AG04450 (cell line): ENCODE results near the gene PAPPA. TPM values are rescaled to one million over a fixed set of nuclear protein-coding genes. Genes with fewer than 3 reads are reported as not detected.

Source experiments
- CTCF ChIA-PET: fragments of 300-600, 350-600 bp; formaldehyde crosslinking; extraction: SDS; loops from one replicate; lab custom pipeline; 2022; ENCODE audit warnings: antibody characterized with exemption, inconsistent platforms; lab: Charles Lee
- POLR2A ChIA-PET: fragments of 350-600 bp; formaldehyde crosslinking; extraction: SDS; loops from one replicate; lab custom pipeline; 2021; ENCODE audit warnings: antibody characterized with exemption, inconsistent platforms; lab: Yijun Ruan, JAX
- DNase-seq: peaks from one replicate; pipeline ENCODE4 v3.0.0-alpha.2; 2011; ENCODE audit warnings: low read depth, low spot score
- H3K27ac ChIP-seq: one replicate; pipeline ENCODE4 v1.5.1; 2012; ENCODE audit warnings: low read depth, low read length, control low read depth
- H3K27me3 ChIP-seq: one replicate; pipeline ENCODE4 v1.6.0; 2012; ENCODE audit warnings: low read length; ENCODE audit not compliant: control insufficient read depth, insufficient read depth
- H3K4me3 ChIP-seq: 2 replicates; pipeline ENCODE4 v1.5.1; 2011; ENCODE audit warnings: mild to moderate bottlenecking, low read depth, low read length, control low read depth
- H3K9me3 ChIP-seq: 2 replicates; pipeline ENCODE4 v1.5.1; 2012; ENCODE audit warnings: low read length; ENCODE audit not compliant: control insufficient read depth, insufficient read depth
- CTCF ChIP-seq: IDR thresholded peaks from 2 replicates; pipeline ENCODE4 v1.5.1; 2011; ENCODE audit warnings: low read depth, low read length, control low read depth, inconsistent platforms
- polyA plus RNA-seq: library from polyadenylated mRNA; depleted of rRNA; stranded (reverse); fragments of >200 nt; gene quantifications from 2 replicates; pipeline ENCODE4 v1.2.3, GENCODE V29; 2011

PAPPA gene
- polyA plus RNA-seq, 1 experiment, result 65.0 TPM

- no peak for TF ChIP-seq CTCF
- Histone ChIP-seq H3K4me3 (no peak overlapping the region), H3K27ac (no peak overlapping the region), H3K27me3 (no peaks in the 10 kb centered on the region), H3K9me3 (no peaks in the 10 kb centered on the region)
- DNase-seq, result no peak
- CTCF ChIA-PET, result no interaction called here
- POLR2A ChIA-PET, result no interaction called here
These were observed 177.7 kb downstream of the PAPPA start for GRCh38 chr9:116331241-116331640.

- TF ChIP-seq CTCF, result no peak
- H3K27ac ChIP-seq, result no peak overlapping the region
- no peak overlapping the region for H3K4me3 ChIP-seq
- CTCF ChIA-PET, result no interaction called here
- DNase-seq, result no peak
- POLR2A ChIA-PET, result no interaction called here
- no peaks in the 10 kb centered on the region for H3K9me3 ChIP-seq
- no peaks in the 10 kb centered on the region for H3K27me3 ChIP-seq
These were observed 178.5 kb downstream of the PAPPA start for GRCh38 chr9:116332090-116332489.

- no peak overlapping the region for H3K27ac ChIP-seq
- CTCF ChIA-PET, result no interaction called here
- H3K9me3 ChIP-seq, result no peaks in the 10 kb centered on the region
- POLR2A ChIA-PET, result no interaction called here
- TF ChIP-seq CTCF, result no peak
- H3K27me3 ChIP-seq, result no peaks in the 10 kb centered on the region
- no peak for DNase-seq
- H3K4me3 ChIP-seq, result no peak overlapping the region
These were observed 179.7 kb downstream of the PAPPA start for GRCh38 chr9:116333254-116333653.

- Histone ChIP-seq H3K4me3 (no peak overlapping the region), H3K27me3 (no peaks in the 10 kb centered on the region), H3K9me3 (no peaks in the 10 kb centered on the region), H3K27ac (no peak overlapping the region)
- DNase-seq, result no peak
- ChIA-PET POLR2A (no interaction called here), CTCF (no interaction called here)
- no peak for TF ChIP-seq CTCF
These were observed 181.1 kb downstream of the PAPPA start for GRCh38 chr9:116334546-116335150.

GRCh38 chr9:116335392-116335791 lies 181.8 kb downstream of the PAPPA start:
- DNase-seq, result no peak
- no peak overlapping the region for H3K4me3 ChIP-seq
- no peak for TF ChIP-seq CTCF
- no peaks in the 10 kb centered on the region for H3K9me3 ChIP-seq
- no peaks in the 10 kb centered on the region for H3K27me3 ChIP-seq
- ChIA-PET POLR2A (no interaction called here), CTCF (no interaction called here)
- H3K27ac ChIP-seq, result no peak overlapping the region
